ENCODE results near the gene KCND3.

GRCh38 chr1:111879081-111879480, 110.4 kb downstream of the KCND3 start:
- TF ChIP-seq CTCF (IDR thresholded peaks at IDR 0.05) (no peak), POLR2A (IDR thresholded peaks at IDR 0.05) (no peak)

All from thyroid gland (tissue), 4 donors.